T-helper 1 cell treated with Interleukin-12 subunit alpha and Interleukin-12 subunit beta and Interleukin-4 antibody, amounts not matched to agents 30 μg/mL and 1 μg/mL, for 36 hours (primary cell): Measurements from ENCODE around the gene CALM1.

Experiments
- H3K27ac Mint-ChIP-seq: one replicate; pipeline ENCODE4 v1.8.0; 2021; ENCODE audit warnings: mild to moderate bottlenecking, mixed read lengths
- H3K27me3 Mint-ChIP-seq: one replicate; pipeline ENCODE4 v1.8.0; 2021; ENCODE audit warnings: low read depth, mixed read lengths
- H3K36me3 Mint-ChIP-seq: one replicate; pipeline ENCODE4 v1.8.0; 2021; ENCODE audit warnings: low read depth, mixed read lengths
- H3K4me1 Mint-ChIP-seq: one replicate; pipeline ENCODE4 v1.8.0; 2021; ENCODE audit warnings: low read depth, mixed read lengths
- H3K4me3 Mint-ChIP-seq: one replicate; pipeline ENCODE4 v1.8.0; 2021; ENCODE audit warnings: mild to moderate bottlenecking, moderate library complexity, mixed read lengths
- H3K9me3 Mint-ChIP-seq: one replicate; pipeline ENCODE4 v1.8.0; 2021; ENCODE audit warnings: mixed read lengths

CALM1 gene

GRCh38 chr14:90396341-90397339 lies at the start of gene CALM1:
CALM1 (plus strand) TSS chr14:90397029; CDS start chr14:90397231, 202 bp downstream.
- peaks cover 26% of the 10 kb centered on the region for H3K4me1 Mint-ChIP-seq
- H3K27ac Mint-ChIP-seq = peak within 1 kb of the TSS; percentile 95
- H3K27me3 Mint-ChIP-seq = peaks cover 9% of the 10 kb centered on the region
- peaks cover 32% of the 10 kb centered on the region for H3K36me3 Mint-ChIP-seq
- no peaks in the 10 kb centered on the region for H3K9me3 Mint-ChIP-seq
- peak within 1 kb of the TSS; percentile 99 for H3K4me3 Mint-ChIP-seq

- H3K36me3 Mint-ChIP-seq = no peaks in the 10 kb centered on the region
- no peaks in the 10 kb centered on the region for H3K4me1 Mint-ChIP-seq
- H3K27ac Mint-ChIP-seq = no peak overlapping the region
- no peaks in the 10 kb centered on the region for H3K27me3 Mint-ChIP-seq
- H3K9me3 Mint-ChIP-seq = no peaks in the 10 kb centered on the region
- H3K4me3 Mint-ChIP-seq = no peak overlapping the region
Measured at GRCh38 chr14:90348270-90348669, 48.6 kb upstream of the CALM1 start.

GRCh38 chr14:90349739-90350138 lies 47.1 kb upstream of the CALM1 start:
- Mint-ChIP-seq H3K4me1 (no peaks in the 10 kb centered on the region), H3K27me3 (no peaks in the 10 kb centered on the region), H3K4me3 (no peak overlapping the region), H3K36me3 (no peaks in the 10 kb centered on the region), H3K27ac (no peak overlapping the region), H3K9me3 (no peaks in the 10 kb centered on the region)

GRCh38 chr14:90354551-90355298 lies 42.1 kb upstream of the CALM1 start:
- Mint-ChIP-seq H3K9me3 (no peaks in the 10 kb centered on the region), H3K27ac (no peak overlapping the region), H3K27me3 (peaks cover 7% of the 10 kb centered on the region), H3K4me3 (no peak overlapping the region), H3K4me1 (no peaks in the 10 kb centered on the region), H3K36me3 (no peaks in the 10 kb centered on the region)

DNA sequence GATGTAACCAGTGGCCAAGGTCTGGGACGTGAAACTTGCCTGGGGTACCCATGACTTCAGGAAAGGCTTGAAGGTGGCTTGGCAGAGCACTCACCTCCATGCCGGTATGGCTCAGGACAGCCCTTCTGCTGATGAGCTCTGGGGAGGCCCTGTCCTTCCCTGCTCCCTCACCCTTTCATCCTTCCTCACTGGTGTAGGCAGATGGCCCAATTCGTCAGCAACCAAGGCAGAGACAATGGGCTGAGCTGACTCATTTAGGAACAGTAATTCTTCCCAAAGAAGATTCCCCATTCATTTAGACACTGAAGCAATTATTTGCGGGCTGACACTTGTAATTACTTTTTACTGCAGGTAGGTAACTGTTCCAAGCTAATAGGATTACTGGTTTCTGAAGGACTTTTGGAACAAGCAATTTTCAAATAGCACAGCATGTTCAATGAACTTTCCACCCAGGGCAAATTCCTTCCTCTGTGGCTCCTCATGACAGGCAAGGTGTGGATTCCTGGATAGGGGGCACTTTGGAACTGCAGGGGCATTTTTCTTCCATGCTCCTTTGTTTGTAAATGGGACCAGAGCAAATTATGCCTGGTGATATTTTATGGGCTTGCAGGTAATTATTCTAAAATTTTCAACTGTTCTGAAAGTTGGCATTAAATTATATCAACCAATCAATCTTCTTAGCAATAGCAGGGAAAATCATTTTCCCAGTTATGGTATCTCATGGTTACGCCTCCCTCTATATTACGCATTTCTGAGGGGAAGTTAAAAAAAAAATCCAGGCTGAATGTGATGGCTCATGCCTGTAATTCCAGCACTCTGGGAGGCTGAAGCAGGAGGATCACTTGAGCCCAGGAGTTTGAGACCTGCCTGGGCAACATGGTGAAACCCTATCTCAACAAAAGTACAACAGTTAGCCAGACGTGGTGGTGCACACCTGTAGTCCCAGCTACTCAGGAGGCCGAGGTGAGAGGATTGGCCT lies 41.0 kb upstream of the CALM1 start:
- Mint-ChIP-seq H3K27ac (no peak overlapping the region), H3K4me1 (no peaks in the 10 kb centered on the region)

GRCh38 chr14:90356925-90357324 lies 39.9 kb upstream of the CALM1 start:
- Mint-ChIP-seq H3K27ac (no peak overlapping the region), H3K4me1 (no peaks in the 10 kb centered on the region), H3K27me3 (peaks cover 7% of the 10 kb centered on the region), H3K36me3 (no peaks in the 10 kb centered on the region), H3K9me3 (no peaks in the 10 kb centered on the region), H3K4me3 (no peak overlapping the region)

More for the DNA sequence above, 41.0 kb upstream of the CALM1 start:
- no peaks in the 10 kb centered on the region for H3K9me3 Mint-ChIP-seq
- H3K4me3 Mint-ChIP-seq = no peak overlapping the region
- H3K27me3 Mint-ChIP-seq = peaks cover 7% of the 10 kb centered on the region
- H3K36me3 Mint-ChIP-seq = no peaks in the 10 kb centered on the region

DNA sequence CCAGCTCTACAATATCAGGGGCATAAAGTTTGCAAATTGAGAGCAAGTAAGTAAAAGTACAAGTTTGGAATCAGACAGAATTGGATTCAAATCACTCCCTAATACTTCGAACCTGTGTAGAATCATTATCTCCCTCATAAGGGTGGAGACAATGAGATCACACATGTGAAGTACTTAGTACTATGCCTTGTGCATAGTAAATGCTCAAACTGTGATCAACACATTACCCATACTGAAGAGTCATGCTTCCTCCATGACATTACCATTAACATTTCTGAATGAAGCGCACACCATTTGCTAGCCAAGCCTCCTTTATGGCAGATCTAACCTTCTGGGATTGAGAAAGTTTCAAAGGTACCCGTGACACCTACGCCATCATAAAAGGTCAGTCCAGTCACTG lies 38.5 kb upstream of the CALM1 start:
- Mint-ChIP-seq H3K27me3 (peaks cover 15% of the 10 kb centered on the region), H3K9me3 (no peaks in the 10 kb centered on the region), H3K27ac (no peak overlapping the region), H3K36me3 (no peaks in the 10 kb centered on the region), H3K4me1 (no peaks in the 10 kb centered on the region), H3K4me3 (no peak overlapping the region)

GRCh38 chr14:90361865-90362557 lies 34.8 kb upstream of the CALM1 start:
- peaks cover 13% of the 10 kb centered on the region for H3K27me3 Mint-ChIP-seq
- no peaks in the 10 kb centered on the region for H3K36me3 Mint-ChIP-seq
- no peaks in the 10 kb centered on the region for H3K9me3 Mint-ChIP-seq
- H3K27ac Mint-ChIP-seq = no peak overlapping the region
- H3K4me1 Mint-ChIP-seq = no peaks in the 10 kb centered on the region
- no peak overlapping the region for H3K4me3 Mint-ChIP-seq

DNA sequence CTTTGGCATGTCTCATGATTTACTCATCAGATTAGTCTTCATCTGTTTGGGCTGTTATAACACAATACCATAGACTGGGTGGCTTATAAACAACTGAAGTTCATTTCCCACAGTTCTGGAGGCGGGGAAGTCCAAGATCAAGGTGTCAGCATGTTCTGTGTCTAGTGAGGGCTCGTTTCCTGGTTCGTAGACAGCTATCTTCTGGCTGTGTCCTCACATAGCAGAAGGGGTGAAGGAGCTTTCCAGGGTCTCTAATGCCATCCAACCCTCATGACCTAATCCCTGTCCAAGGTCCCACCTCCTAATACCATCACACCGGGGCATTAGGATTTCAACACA lies 34.3 kb upstream of the CALM1 start:
- H3K27ac Mint-ChIP-seq = no peak overlapping the region
- H3K27me3 Mint-ChIP-seq = peaks cover 13% of the 10 kb centered on the region
- H3K4me1 Mint-ChIP-seq = no peaks in the 10 kb centered on the region

DNA sequence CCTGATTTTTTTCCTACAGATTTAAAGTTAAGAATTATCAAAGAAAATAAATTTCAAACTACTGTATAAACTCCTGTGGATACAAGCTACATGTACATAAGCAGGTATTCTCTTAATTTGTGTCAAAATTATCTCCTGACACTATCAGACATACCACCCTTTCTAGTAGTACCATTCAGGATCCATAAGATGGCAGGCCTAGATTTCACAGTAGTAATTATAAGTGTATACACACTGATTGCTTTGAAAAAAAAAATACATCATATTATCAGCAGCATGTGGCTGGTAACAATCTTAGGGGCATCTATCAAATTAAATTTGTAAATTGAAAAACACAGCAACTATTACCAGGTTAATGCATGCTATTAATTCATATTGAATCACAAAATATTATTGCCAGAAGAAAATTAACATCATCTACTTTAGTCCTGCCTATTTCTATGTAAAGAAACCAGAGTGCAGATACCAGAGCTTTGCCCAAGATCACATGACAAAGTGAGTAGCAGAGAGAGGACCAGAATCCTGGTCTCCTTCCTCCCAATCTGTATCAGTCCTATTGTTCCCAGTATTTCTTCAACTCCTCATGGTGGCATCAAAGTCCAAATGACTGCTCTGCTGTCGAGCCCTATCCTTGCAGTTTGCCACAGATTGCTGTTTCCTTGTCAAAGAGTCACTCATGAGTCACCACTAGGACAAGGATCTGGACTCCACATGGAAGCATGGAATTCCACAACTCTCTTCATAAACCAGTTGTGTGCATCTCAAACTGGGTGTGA lies 27.7 kb upstream of the CALM1 start:
- Mint-ChIP-seq H3K27ac (no peak overlapping the region), H3K9me3 (no peaks in the 10 kb centered on the region), H3K27me3 (peaks cover 5% of the 10 kb centered on the region)

More for the DNA sequence above, 34.3 kb upstream of the CALM1 start:
- no peaks in the 10 kb centered on the region for H3K36me3 Mint-ChIP-seq
- no peak overlapping the region for H3K4me3 Mint-ChIP-seq
- no peaks in the 10 kb centered on the region for H3K9me3 Mint-ChIP-seq

GRCh38 chr14:90373887-90374286 lies 22.9 kb upstream of the CALM1 start:
- no peaks in the 10 kb centered on the region for H3K36me3 Mint-ChIP-seq
- no peak overlapping the region for H3K27ac Mint-ChIP-seq
- no peaks in the 10 kb centered on the region for H3K27me3 Mint-ChIP-seq
- no peaks in the 10 kb centered on the region for H3K4me1 Mint-ChIP-seq
- H3K4me3 Mint-ChIP-seq = no peak overlapping the region
- no peaks in the 10 kb centered on the region for H3K9me3 Mint-ChIP-seq

More for the DNA sequence above, 27.7 kb upstream of the CALM1 start:
- Mint-ChIP-seq H3K4me3 (no peak overlapping the region), H3K4me1 (no peaks in the 10 kb centered on the region), H3K36me3 (no peaks in the 10 kb centered on the region)

- Mint-ChIP-seq H3K36me3 (no peaks in the 10 kb centered on the region), H3K9me3 (no peaks in the 10 kb centered on the region), H3K27me3 (no peaks in the 10 kb centered on the region), H3K4me1 (no peaks in the 10 kb centered on the region), H3K4me3 (no peak overlapping the region), H3K27ac (no peak overlapping the region)
Measured at GRCh38 chr14:90374813-90375212, 22.0 kb upstream of the CALM1 start.

DNA sequence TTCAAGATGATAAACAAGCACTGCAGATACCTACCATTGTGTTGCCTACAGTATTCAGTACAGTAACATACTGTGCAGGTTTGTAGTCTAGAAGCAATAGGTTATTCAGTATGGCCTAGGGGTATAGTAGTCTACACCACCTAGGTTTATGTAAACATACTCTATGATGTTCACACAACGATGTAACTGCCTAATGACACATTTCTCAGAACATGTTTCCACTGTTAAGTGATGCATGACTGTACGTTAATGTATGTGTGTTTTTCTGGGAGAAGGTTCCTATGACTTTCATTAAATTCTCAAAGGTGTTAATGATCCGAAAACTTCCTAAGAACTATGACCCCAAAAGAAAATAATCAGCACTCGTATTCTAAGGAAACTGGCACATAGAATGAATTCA lies 20.9 kb upstream of the CALM1 start:
- no peaks in the 10 kb centered on the region for H3K9me3 Mint-ChIP-seq
- no peak overlapping the region for H3K27ac Mint-ChIP-seq
- no peak overlapping the region for H3K4me3 Mint-ChIP-seq
- H3K36me3 Mint-ChIP-seq = no peaks in the 10 kb centered on the region
- H3K4me1 Mint-ChIP-seq = no peaks in the 10 kb centered on the region
- no peaks in the 10 kb centered on the region for H3K27me3 Mint-ChIP-seq
